Mucosa of descending colon (tissue), 3 donors: Measurements from ENCODE around the gene ADAM23. TPM values are rescaled to one million over a fixed set of nuclear protein-coding genes. Genes with fewer than 3 reads are reported as not detected.

Experiments
- ATAC-seq: fragments of 200-7000 bp; cut with Tn5 transposase; one replicate; pipeline ENCODE4 v1.9.1; 2020; ENCODE audit warnings: mild to moderate bottlenecking, moderate library complexity
- DNase-seq, 3 donors: peaks; one replicate each; pipeline ENCODE4 v3.0.0-alpha.2; 2020
- H3K36me3 ChIP-seq: fragments of 200-600 bp; one replicate; pipeline ENCODE4 v1.8.0; 2021; ENCODE audit warnings: low read depth, mild to moderate bottlenecking
- H3K4me1 ChIP-seq: fragments of 200-600 bp; one replicate; pipeline ENCODE4 v1.8.0; 2021; ENCODE audit warnings: low read depth, mild to moderate bottlenecking
- H3K4me3 ChIP-seq: fragments of 200-600 bp; one replicate; pipeline ENCODE4 v1.8.0; 2021; ENCODE audit warnings: mild to moderate bottlenecking
- H3K9me3 ChIP-seq: fragments of 200-600 bp; one replicate; pipeline ENCODE4 v1.8.0; 2021; ENCODE audit warnings: mild to moderate bottlenecking
- intact Hi-C, 2 donors: fragments of 100-400 bp; cut with DNase I in 1 of 2; cut with micrococcal nuclease in 1 of 2; formaldehyde crosslinking; loops; one replicate each; pipeline versions ENCODE4 v1.11.0 to v1.11.1; 2022; cut with DNase I, micrococcal nuclease
- total RNA-seq, 3 donors: library from RNA; stranded (reverse); fragmentation: NEBNext Ultra II Directional in 2 of 3; extraction: Animal tissue kit (Norgen Biotek cat#: 25700) in 2 of 3; gene quantifications; one replicate each; pipeline versions ENCODE4 v1.2.1 to v1.2.4, GENCODE V29; 2021 to 2023
- TF ChIP-seq, protein P1 (sequence below): fragments of 200-600 bp; IDR thresholded peaks from one replicate; pipeline ENCODE4 v1.8.0; 2022; ENCODE audit warnings: antibody characterized with exemption, mild to moderate bottlenecking
- donor health status: DM: no; HTN: no; CAD: no; lungs with moderate emphysema.
- donor health status: DM: no; HTN: no; CAD: no.
- donor health status: DM: no; HTN: yes; CAD: no.

ADAM23 gene
- total RNA-seq, 3 donors from 2014 or later: 1.2 to 2.7 (median 1.4) TPM

DNA sequence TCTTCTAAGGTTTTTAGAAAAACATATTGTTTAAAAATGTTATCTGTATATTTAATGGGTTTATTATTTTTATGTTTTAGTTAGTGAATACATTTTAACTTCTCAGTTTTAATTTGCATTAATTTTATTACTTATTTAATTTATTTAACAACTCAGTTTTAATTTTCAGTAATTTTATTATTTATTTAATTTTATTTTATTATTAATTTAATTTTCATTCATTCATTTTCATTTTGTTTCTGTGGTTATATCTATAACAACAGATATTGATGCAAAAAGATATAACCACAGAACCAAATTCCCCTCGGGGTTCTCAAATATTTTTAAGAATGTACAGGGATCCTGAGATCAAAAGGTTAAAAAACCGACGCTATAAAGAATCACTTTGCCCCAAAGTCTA lies 221.9 kb downstream of the ADAM23 start:
- Histone ChIP-seq H3K9me3 (no peaks in the 10 kb centered on the region), H3K4me1 (no peaks in the 10 kb centered on the region), H3K36me3 (no peaks in the 10 kb centered on the region), H3K4me3 (no peak overlapping the region)
- TF ChIP-seq, protein P1, sequence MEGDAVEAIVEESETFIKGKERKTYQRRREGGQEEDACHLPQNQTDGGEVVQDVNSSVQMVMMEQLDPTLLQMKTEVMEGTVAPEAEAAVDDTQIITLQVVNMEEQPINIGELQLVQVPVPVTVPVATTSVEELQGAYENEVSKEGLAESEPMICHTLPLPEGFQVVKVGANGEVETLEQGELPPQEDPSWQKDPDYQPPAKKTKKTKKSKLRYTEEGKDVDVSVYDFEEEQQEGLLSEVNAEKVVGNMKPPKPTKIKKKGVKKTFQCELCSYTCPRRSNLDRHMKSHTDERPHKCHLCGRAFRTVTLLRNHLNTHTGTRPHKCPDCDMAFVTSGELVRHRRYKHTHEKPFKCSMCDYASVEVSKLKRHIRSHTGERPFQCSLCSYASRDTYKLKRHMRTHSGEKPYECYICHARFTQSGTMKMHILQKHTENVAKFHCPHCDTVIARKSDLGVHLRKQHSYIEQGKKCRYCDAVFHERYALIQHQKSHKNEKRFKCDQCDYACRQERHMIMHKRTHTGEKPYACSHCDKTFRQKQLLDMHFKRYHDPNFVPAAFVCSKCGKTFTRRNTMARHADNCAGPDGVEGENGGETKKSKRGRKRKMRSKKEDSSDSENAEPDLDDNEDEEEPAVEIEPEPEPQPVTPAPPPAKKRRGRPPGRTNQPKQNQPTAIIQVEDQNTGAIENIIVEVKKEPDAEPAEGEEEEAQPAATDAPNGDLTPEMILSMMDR: no peak
- intact Hi-C loops: no loop called here
- ATAC-seq (no peak), DNase-seq (no peak)

Other genes starting within 250 kb of the ADAM23 start
- gene ZDBF2, start 168.9 kb upstream of the ADAM23 start, total RNA-seq: 10 to 100 TPM in 1 of 3 donors, 1 to 10 TPM in 2; 3.9 to 18.3 (median 3.9) TPM
- not detected for gene FAM237A, start 199.0 kb downstream of the ADAM23 start, total RNA-seq